NCI-H2029 (cell line): ENCODE measurements around the gene PLS3.
"Not testable (repeated sequence)": the region's sequence is repeated elsewhere in the genome, so short reads cannot be mapped to it uniquely, and the experiment has no call there.

Experiments
- DNase-seq: peaks from one replicate; lab custom pipeline; 2025; lab: John Stamatoyannopoulos, UW

Gene PLS3, protein sequence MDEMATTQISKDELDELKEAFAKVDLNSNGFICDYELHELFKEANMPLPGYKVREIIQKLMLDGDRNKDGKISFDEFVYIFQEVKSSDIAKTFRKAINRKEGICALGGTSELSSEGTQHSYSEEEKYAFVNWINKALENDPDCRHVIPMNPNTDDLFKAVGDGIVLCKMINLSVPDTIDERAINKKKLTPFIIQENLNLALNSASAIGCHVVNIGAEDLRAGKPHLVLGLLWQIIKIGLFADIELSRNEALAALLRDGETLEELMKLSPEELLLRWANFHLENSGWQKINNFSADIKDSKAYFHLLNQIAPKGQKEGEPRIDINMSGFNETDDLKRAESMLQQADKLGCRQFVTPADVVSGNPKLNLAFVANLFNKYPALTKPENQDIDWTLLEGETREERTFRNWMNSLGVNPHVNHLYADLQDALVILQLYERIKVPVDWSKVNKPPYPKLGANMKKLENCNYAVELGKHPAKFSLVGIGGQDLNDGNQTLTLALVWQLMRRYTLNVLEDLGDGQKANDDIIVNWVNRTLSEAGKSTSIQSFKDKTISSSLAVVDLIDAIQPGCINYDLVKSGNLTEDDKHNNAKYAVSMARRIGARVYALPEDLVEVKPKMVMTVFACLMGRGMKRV

DNA sequence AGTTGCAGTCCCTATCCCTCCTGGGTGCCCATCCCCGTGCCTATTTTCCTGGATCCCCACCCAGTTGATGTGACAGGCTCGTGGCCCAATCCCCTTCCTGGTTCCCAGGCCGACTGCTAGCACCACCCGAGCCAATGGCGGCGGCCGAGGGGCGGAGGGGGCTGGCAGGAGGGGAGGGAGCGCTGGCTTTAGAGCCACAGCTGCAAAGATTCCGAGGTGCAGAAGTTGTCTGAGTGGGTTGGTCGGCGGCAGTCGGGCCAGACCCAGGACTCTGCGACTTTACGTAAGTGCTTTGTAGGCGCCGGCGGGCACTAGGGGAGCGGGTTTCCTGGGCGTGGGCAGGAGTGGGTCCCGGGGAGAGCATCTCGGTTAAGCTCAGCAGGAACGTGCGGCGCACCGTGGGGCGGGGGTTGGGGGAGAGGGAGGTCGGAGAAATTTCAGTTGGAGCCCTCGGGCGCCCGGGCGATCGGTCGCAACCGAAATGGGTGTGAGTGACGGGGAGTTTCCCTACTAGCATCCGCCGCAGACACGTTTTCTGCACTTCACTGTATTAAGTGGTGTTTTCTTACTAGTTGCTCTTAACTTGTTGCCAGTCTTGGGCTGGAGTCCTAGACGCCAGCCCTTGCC lies at the start of gene PLS3:
Gene PLS3, plus strand, starts transcription at position 197 of the 627 bp plus-strand sequence. CDS start 49,077 bp downstream, outside the sequence.
- DNase-seq: peak; percentile 33

DNA sequence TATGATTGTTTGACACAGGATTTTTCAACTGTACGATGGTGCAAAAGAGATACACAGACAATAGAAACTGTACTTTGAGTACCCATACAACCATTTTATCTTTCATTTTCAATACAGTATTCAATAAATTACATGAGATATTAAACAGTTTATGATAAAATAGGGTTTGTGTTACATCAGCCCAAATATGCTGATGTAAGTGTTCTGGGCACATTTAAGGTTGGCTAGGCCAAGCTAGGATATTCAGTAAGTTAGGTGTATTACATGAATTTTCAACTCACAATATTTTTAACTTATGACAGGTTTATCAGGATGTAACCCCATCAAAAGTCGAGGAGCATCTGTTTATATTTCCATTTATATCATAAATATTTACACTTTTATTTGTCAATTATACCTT lies 42.9 kb upstream of the PLS3 start:
- DNase-seq: no peak

DNA sequence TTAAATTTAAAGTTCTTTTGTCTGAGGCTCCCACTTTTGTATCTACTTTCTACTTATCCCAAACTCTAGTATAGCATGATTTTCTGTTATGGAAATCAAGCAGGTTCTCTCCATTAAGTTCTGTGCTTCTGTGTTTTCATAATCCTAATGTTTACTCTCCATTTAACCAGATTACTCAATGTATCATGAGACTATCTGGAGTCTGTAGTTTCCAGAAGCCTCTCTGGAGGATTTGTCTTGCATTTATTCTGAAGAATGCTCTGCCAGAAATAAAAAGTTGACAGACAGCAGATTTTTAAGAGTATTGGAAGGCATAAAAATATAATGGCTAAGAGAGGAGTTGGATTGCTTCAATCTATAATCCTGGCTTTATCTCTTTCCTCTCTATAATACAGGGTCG lies 39.2 kb upstream of the PLS3 start:
- no peak for DNase-seq

DNA sequence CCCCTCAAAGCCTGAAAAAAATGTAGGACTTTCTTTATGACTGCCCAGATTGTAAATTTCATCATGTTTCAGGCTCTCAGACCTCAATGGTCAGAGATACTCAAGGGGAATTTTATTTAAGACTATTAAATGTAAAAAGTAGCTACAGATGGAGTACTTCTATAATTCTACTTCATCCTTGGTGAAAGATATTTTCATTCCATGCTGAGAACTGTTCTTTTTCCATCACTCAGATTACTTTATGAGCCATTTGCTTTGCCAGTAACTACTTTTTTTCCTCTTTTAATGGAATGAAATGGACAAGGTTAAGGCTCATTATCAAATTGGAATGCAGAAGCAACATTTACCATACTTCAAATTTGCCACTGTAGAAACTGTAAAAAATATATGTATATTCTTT lies 38.0 kb upstream of the PLS3 start:
- no peak for DNase-seq

DNA sequence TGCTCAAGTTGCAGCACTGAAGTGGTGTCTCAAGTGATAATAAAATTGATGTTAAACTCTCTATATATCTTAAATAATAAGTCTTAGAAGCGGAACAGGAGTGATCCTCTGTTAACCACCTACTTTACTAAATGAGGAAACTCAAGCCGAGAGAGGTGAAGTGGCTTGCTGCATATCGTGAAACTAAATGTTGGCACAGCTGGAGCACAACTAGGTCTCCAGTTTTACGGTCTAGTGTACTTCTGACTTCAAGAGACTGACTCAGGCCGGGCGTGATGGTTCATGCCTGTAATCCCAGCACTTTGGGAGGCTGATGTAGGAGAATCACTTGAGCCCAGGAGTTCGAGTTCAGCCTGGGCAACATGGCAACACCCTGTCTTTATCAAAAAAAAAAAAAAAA lies 35.5 kb upstream of the PLS3 start:
- DNase-seq: peak; percentile 58

DNA sequence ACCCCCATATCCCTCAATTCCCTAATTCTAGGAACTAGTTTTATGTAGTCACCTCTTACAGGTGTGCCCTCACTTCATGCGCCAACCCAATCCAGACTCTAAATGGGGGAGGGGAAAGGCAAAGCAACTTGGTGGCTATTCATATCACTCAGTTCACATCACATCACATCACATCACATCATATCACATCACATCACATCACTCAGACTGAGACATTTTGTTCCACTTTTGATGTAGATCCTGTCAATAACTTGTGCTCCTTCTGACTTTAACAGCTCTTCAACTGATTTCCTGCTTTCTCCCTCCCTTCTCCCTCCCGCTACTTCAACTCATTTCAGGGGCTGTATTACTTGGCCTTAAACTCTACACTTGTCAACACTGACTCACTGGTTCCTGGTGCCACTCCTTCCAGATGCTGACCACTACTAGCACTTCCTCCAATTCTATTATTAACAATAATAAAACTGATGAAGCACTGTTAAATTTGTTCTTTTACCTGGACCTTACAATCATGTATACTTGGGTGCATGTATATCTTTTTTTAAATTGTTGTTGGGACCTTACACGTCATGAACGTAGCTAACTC lies 29.1 kb upstream of the PLS3 start:
- no peak for DNase-seq

DNA sequence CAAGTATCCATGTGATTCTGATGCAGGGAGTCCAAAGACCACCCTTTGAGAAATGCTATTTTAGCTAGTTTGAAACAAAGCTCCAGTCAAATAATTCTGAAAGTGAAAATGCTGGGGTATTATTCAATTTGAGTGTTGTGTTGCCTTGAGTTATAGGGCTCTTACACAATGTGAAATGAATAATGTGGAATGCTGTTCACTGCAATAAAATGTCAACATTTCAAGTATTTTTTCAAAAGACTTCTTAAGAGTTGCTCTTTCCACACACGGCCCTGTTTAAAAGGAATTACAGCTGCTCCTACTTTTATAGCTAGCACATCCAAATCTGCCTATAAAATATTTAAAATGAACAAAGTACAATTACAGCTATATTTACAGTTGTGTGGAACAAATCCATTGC lies 27.5 kb upstream of the PLS3 start:
- no peak for DNase-seq

DNA sequence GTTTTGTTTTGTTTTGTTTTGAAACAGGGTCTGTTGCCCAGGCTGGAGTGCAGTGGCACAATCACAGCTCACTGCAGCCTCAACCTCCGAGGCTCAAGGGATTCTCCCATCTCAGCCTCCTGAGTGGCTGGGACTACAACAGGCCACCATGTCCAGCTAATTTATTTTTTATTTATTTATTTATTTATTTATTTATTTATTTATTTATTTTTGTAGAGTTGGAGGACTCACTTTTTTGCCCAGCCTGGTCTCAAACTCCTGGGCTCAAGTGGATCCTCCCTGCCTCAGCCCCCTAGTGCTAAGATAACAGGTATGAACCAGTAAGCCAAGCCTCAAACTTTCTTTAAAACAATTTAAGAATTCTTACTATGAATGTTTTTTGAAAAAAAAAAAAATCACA lies 26.6 kb upstream of the PLS3 start:
- no peak for DNase-seq

DNA sequence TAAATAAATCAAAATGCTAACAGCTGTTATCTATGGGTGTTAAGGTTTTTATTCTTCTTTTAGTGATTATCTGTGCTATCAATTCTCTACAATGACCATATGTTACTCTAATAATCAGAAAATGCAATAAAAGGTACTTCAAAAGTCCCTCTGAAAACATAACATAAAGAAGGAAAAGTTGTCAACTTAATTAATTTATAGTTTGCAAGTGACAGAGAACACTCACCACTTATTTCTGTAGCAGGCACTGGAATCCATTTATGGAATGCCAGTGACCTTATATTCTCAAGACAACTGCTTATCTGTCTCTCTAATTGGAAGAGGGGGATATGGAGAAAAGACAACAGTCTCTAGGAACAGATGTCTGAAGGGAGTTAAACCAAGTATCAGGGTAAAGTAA lies 25.6 kb upstream of the PLS3 start:
- no peak for DNase-seq

DNA sequence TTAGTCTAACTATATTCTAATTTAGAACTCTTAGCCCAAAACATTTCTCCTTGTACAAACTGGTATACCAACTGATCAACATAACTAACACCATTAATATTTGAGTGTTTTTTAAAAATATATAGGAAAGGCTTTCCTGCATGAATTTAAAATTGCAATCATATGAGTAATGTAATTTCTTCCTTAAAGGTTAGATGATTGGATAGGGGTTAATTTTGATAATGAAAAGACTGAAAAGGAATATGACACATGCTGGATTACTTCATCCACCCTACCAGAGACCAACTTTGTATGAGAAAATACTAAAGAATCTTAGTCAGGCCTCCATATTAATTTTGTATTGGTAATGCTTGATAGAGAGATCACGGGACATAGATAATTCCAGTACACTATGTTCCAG lies 25.1 kb upstream of the PLS3 start:
- DNase-seq: no peak

DNA sequence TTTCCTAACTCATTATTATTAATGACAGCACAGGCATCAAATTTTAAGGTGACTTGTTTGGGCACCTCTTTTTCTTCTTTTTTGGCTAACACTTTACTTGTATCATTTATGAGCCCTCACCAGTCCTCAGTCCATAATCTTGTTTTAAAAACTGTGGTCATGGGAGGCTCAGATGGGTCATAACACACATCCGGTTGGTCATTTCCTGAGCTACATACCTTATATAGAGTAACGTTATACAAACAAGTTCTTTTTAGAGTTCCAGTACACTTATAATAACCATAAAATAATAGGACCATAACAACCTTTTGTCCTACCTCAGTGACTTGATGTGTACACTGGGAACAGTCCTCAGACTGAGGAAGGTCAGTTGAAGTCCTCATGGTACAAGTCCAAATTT lies 21.1 kb upstream of the PLS3 start:
- no peak for DNase-seq

DNA sequence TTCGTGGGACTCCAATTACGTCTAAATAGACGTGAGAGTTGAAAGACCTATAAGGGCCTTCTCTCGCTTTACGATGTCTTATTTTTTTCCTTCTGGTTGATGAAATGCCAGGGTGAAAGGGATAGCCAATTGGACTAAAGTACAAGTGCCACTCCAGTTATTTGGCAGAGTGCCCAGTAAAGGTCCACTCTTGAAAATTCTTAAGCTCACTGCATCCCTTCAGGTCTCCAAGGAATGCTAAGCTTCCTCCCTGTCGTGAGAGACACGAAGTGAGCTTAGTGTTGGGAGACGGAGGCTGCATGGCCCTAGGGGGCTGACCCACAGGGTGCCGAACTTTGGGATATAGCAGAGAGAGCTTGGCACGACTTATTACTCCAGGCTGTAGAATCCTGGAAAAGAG lies 19.9 kb upstream of the PLS3 start:
- DNase-seq: not testable (repeated sequence)

DNA sequence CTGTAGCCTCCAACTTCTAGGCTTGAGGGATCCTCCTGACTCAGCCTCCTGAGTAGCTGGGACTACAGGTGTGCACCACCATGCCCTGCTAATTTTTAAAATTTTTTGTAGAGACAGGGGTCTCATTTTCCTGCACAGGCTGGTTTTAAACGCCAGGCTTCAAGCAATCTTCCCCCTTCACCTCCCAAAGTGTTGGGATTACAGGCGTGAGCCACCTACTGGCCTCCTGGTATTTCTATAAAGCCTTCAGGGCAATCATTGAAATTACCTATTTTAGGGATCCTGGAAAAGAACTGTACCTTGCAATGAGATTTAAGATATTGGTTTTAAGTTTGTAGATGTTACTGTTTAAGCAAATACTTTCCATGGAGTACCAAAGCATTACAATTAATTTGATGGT lies 13.5 kb upstream of the PLS3 start:
- DNase-seq: no peak

DNA sequence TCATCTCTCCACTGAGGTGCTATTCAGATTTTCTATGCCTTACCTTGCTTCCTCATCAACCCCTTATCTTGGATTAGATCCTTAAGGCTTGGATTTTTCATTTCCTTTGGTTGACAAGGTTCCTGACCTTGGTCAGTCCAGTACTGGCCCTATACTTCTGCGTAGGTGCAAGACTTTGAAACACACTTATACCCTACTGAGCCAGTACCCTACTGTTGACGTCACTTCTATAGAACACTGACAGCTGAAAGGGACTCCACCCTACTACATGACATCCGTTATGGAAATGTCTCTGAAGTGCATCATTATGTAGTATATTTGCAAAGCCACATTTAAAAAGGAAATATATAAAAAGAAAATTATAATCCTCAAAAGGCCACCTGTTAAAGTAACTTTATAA lies 12.0 kb upstream of the PLS3 start:
- DNase-seq: no peak

DNA sequence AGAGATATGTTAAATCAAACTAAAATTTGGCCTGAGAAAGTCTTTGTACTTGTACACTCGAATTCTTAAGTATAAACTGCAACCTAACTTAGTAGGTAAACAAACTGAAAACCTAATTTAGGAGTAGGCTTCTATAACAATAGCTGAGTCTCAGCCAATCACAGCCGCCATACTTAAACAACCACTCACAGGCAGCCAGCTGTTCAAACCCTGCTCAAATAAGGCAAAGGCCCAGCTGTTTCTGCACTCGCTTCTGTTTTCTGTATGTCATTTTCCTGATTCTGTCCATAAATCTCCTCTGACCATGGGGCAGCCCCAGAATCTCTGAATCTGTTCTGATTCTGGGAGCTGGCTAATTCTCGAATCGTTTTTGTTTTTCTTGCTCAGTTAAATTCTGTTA lies 7.8 kb upstream of the PLS3 start:
- DNase-seq: no peak

DNA sequence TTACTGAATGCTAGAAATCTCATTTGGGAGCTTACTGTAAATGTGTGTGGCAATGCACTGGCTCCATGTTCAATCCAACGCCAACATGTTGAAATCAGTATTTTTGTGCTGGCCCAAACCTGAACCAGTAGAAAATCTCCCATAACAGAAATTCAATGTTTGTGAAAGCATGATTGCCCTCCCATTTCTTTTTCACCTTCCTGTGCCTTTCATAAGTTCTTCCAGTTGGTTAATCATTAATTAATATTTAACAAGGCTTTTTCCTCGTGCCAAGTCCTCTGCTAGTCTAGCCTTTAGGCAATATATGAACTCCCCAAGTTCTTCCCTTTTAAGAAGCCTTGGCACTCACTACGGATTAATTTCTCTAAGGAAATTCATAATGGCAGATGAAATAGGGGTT lies 1.3 kb upstream of the PLS3 start:
- no peak for DNase-seq

DNA sequence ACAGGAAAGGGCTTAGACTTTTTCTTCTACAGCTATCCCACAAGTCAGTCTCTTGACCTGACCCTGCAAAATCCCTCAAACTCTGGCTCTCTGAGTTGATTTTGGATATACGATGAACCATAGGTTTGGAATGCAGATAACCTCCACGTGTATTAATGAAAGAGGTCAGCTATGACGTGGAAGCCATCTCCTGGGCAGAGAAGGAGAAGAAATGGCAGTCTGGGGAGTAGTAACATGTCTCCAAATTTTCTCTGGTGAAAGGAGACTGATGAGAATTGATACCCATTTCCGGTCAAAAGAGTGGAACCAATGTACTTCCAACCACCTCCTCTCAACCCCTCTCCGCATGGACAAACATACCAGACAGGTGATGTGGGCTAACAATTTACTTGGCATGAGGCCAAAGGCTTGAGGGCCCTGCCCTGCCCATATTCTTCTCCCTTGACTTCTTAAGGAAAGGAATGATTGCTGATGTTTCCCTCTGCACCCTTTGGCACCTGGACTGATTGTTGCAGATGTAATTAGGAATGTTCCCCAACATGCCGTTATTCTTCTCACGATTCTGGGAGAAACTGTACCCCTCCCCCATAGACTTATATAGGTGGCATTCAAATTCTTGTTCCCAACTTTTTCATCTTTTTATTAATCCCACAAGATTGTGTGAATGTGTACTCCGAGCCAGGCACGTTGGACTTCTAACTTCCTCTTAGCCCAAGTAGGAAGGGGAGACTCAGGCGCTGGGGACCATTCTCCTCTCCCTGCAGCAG lies 580 bp upstream of the PLS3 start:
- peak; percentile 24 for DNase-seq

DNA sequence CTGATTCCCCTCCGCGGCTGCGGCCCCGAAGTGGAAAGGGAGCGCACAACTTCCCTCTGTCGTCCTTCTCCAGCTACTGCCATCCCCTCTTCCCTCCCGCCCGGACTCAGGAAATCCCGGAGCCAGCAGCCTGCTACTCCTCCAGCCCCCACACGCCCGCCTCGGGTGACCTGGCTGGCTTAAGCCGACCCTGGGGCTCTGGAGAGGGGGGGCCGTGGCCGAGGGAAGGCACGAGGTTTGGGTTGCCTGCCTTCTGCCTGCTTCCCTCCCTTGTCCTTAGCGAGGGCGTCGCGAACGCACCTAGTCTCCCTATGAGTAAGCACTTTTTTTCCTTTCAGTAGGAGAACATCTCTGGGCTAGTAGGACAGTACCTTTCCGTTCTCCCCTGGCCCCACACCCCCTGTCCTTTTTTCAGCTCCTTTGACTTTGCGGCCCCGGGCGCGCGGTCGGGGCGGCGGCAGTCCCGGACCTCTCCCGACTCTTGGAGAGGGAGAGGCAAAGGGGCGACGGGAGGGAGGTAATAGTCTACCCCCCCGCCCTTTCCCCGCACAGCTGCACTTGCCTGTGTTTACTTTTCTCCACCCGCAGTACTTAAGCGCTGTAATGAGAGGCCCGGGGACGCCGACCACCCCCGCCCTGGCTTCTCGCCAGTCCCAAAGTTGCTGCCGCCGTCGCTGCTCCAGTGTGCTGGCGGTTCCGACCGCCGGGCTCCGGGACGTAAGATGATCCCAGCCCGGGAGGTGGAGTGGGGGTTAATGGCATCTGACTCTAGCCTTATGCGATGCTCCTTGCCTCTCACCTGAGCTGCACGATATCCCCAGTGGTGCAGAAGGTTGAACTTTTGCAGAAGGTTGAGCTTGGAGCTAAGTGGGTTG lies 868 bp downstream of the PLS3 start:
- peak; percentile 51 for DNase-seq

DNA sequence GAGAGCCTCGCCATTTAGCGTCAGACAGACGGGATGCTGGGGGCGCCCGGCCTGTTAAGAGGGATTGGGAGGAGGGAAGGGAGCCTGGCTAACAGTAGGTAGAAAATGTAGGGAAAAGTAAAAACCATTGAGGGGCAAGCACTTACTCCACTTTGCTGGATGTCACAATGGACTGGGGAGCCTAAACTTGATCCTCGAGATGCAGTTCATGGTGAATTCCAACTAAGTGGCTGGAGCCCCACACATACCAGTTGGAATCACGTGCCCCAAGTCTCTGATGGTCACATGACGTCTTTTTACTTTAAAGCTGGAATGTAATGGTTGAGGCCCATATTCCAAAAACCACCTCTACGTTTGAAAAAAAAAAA lies 1.5 kb downstream of the PLS3 start:
- no peak for DNase-seq

DNA sequence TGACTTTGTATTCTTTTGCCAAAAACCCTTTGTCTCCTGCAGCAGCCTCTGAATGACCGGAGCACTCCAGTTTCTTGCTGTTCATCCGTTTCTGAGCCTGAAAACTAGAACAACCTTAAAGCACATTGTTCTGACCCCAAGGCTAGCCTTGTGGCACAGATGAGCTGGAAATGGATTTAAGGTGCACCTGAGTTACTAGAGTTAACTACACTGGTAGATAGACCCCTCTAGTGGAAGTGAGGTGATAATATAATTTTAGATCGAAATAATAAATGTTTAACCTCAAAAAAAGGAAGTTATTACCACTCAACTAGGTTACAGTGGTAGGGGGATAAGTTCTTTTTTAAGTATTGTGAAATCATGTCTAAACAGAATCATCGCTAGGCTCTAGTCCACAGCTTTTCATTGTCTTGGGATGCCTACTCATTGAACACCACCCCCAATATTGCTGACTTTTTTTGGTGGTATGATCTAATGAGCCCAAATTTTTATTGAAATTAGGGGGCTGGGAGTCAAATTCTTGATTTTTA lies 2.7 kb downstream of the PLS3 start:
- no peak for DNase-seq

DNA sequence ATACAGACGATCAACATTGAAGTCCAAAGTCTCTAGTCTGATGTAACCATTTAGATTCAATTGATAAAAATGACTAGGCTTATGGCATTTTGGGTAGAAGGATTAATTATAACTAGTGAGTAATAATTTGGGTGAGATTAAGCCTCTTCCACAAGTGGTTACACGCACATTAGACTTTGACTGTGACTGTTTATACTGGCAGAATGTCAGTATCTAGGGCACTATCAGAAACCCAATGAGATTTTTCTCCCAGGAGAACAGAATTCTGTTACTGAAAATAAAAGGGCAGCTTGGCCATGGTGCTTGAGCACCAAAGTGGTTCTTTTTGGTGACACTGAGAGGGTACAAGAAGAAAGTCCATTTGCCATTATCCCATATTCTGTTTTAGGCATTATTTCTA lies 3.3 kb downstream of the PLS3 start:
- DNase-seq: no peak
